Transverse colon (tissue), 4 donors: ENCODE data around the gene AFG3L2. TPM values are rescaled to one million over a fixed set of nuclear protein-coding genes. Genes with fewer than 3 reads are reported as not detected.
A peak's percentile ranks its signal among the peaks of the same experiment; 100 is the strongest.

Source experiments
- DNase-seq: peaks from one replicate; pipeline ENCODE4 v3.0.0-alpha.2; 2019
- H3K27ac ChIP-seq, 4 donors: fragments of 200-600 bp; sonication (generic); 2 replicates each; pipeline ENCODE4 v1.5.1; 2016 to 2018; ENCODE audit warnings: inconsistent platforms in 4 of 4
- H3K27me3 ChIP-seq: fragments of 200-600 bp; sonication (generic); 2 replicates; pipeline ENCODE4 v1.5.1; 2017; ENCODE audit warnings: inconsistent platforms
- H3K36me3 ChIP-seq, 4 donors: fragments of 200-600 bp; sonication (generic); 2 replicates each; pipeline ENCODE4 v1.5.1; 2017 to 2019; ENCODE audit warnings: inconsistent platforms in 4 of 4
- H3K4me1 ChIP-seq, 4 donors: fragments of 200-600 bp; sonication (generic); 2 replicates each; pipeline ENCODE4 v1.5.1; 2017 to 2020; ENCODE audit warnings: inconsistent platforms in 4 of 4
- H3K4me3 ChIP-seq, 4 donors: fragments of 200-600 bp; sonication (generic); 1 replicate in 1 of 4; 2 replicates in 3 of 4; pipeline versions ENCODE4 v1.5.1 to v1.6.1; 2017 to 2019; ENCODE audit warnings: inconsistent platforms in 4 of 4
- H3K9me3 ChIP-seq, 2 donors: fragments of 200-600 bp; sonication (generic); 2 replicates each; pipeline ENCODE4 v1.5.1; 2017 to 2019; ENCODE audit warnings: inconsistent platforms in 2 of 2
- EP300 ChIP-seq: sonication (generic); formaldehyde crosslinking; IDR thresholded peaks from one replicate; pipeline ENCODE4 v1.6.1; 2017; ENCODE audit warnings: antibody characterized with exemption, low read depth
- POLR2A ChIP-seq: fragments of 450-650 bp; IDR thresholded peaks from one replicate; pipeline ENCODE4 v1.6.1; 2016; ENCODE audit warnings: antibody characterized with exemption, mild to moderate bottlenecking, moderate library complexity
- POLR2AphosphoS5 ChIP-seq, 3 donors: sonication (generic); formaldehyde crosslinking; IDR thresholded peaks; one replicate each; pipeline ENCODE4 v1.6.1; 2016; ENCODE audit warnings: antibody characterized with exemption in 3 of 3
- WGBS, 2 donors: methylation state at CpG; one replicate each; pipeline ENCODE4 v1.1.5; 2018; ENCODE audit warnings: low coverage in 1 of 2; 5-methylcytosine and 5-hydroxymethylcytosine counted together
- in situ Hi-C, 4 donors: fragments of 200-750 bp; cut with MboI; loops; one replicate each; pipeline versions ENCODE4 v1.15.0 to v1.15.1; 2017; ENCODE audit warnings: low sequenced_read_pairs in 3 of 4, low pct_ligation_motif_present in 1 of 4, low pct_unique_long_range_greater_than_20kb in 1 of 4
- intact Hi-C: fragments of 100-400 bp; cut with DNase I; formaldehyde crosslinking; loops from one replicate; pipeline ENCODE4 v1.15.1; 2023; ENCODE audit warnings: low total_unique reads
- total RNA-seq, 4 donors: library from RNA; depleted of rRNA; stranded (reverse); fragments of >200 nt; gene quantifications; one replicate each; pipeline ENCODE4 v1.1.0, GENCODE V29; 2016
- TF ChIP-seq, protein P1 (sequence below), 5 experiments: fragments of 200-600 bp in 3 of 5; fragments of 450-650 bp in 2 of 5; sonication (generic) in 3 of 5; IDR thresholded peaks; 1 replicate in 2 of 5; 2 replicates in 3 of 5; pipeline ENCODE4 v1.5.1; 2016 to 2017; ENCODE audit warnings: antibody characterized with exemption in 5 of 5, inconsistent platforms in 3 of 5, mild to moderate bottlenecking in 2 of 5, moderate library complexity in 1 of 5

AFG3L2 gene
- total RNA-seq, 4 donors from 2014 or later = 74.1 to 95.6 (median 92.6) TPM

DNA sequence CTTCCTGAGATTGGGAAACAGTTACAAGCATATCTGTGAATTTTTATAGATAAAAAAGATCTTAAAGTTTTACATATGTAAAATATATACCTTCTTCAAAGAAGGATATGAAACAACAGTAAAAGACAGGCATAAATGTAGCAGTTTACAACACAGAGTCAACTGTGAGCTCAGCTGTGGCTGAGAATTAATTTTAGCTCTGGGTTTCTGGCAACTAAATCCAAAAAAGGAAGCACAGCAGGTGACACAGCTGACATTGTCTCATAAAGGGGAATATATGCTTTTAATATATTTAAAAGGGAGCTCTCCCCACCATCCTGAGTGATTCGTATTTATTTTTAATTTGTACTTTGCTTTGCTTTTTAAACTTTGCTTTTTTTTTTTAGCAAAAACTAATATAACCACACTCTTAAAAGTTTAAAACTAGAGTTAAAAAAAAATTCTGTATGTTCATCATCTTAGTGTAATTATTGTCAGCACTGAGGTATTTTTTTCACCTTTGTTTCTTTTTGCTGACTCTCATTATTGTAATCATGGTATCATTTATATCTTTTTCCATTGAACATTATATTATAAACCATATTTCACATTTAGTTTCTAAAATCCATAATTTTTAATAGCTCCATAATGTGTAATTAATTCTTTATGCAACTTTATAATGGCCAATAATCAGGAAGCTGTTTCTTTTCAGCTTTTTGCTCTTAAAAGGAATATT, 62.3 kb downstream of the AFG3L2 start:
- H3K36me3 ChIP-seq = peaks cover 0 to 10% (median 3%) of the 10 kb centered on the region in 4 donors
- 72 to 81% methylated on average over 1 of the region's 1 CpG for WGBS, 2 donors
- in situ Hi-C loops = no loop called here

DNA sequence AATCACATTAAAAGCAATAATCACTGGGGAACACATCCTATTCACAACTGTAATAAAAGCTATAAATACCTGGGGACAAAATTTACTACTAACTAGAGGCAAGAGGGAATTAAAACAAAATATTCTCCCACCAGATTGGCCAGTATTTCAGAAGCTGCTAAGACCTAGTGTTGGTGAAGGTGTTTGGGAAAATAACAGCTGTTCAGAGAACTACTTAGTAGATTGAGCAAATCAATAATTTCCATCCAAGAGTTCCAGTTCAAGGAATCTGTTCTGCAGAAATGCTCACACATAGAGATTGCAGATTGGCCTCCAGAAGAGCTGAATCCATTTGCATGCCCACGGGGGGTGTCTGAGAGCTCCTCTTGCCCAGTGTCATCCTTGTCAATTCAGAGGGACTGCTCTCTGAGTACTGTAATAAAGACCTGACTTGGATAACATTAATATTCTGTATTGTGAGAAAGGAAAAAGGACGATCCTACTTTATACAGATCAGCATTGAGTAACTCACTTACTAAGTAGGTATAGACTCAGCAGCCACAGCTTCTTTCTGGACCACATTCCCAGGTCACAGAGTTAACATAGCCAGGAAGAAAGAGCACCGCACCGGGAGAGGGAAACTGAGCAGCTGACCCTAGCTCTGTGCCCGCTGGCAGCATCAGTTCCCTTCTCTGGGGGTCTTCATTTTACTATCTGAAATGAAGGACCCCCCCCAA, 63.3 kb downstream of the AFG3L2 start:
- TF ChIP-seq EP300 (no peak), POLR2AphosphoS5 (IDR thresholded peaks at IDR 0.05) (no peak), POLR2A (no peak)
- TF ChIP-seq, protein P1, sequence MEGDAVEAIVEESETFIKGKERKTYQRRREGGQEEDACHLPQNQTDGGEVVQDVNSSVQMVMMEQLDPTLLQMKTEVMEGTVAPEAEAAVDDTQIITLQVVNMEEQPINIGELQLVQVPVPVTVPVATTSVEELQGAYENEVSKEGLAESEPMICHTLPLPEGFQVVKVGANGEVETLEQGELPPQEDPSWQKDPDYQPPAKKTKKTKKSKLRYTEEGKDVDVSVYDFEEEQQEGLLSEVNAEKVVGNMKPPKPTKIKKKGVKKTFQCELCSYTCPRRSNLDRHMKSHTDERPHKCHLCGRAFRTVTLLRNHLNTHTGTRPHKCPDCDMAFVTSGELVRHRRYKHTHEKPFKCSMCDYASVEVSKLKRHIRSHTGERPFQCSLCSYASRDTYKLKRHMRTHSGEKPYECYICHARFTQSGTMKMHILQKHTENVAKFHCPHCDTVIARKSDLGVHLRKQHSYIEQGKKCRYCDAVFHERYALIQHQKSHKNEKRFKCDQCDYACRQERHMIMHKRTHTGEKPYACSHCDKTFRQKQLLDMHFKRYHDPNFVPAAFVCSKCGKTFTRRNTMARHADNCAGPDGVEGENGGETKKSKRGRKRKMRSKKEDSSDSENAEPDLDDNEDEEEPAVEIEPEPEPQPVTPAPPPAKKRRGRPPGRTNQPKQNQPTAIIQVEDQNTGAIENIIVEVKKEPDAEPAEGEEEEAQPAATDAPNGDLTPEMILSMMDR (IDR thresholded peaks at IDR 0.05) = no peak
- H3K36me3 ChIP-seq = peaks cover 0 to 10% (median 3%) of the 10 kb centered on the region in 4 donors
- no peak overlapping the region for H3K4me3 ChIP-seq
- peaks cover 4 to 64% (median 33%) of the 10 kb centered on the region in 4 donors for H3K4me1 ChIP-seq
- intact Hi-C loops (loop anchor here (2.0 kb wide), 1 partner anchor 35 kb away; no protein-coding TSS in a partner anchor), in situ Hi-C loops (no loop called here)
- peak overlapping the region; percentile 57 to 85 (median 69) for H3K27ac ChIP-seq
- H3K27me3 ChIP-seq = peaks cover 14% of the 10 kb centered on the region
- H3K9me3 ChIP-seq = peaks cover 4 to 5% of the 10 kb centered on the region in 2 donors
- no peak for DNase-seq
- 81% methylated on average over 5 of the region's 5 CpGs; no CpG with 5 or more reads in 1 of the 2 donors for WGBS, 2 donors

More for the DNA sequence above, 62.3 kb downstream of the AFG3L2 start:
- DNase-seq = no peak
- H3K9me3 ChIP-seq = peaks cover 4 to 5% of the 10 kb centered on the region in 2 donors
- intact Hi-C loops = loop anchor here (2.0 kb wide), 1 partner anchor 36 kb away; no protein-coding TSS in a partner anchor
- H3K4me3 ChIP-seq = no peak overlapping the region
- H3K27me3 ChIP-seq = peaks cover 3% of the 10 kb centered on the region
- H3K27ac ChIP-seq = peak overlapping the region; percentile 57 to 85 (median 69)
- TF ChIP-seq, protein P1 (IDR thresholded peaks at IDR 0.05) = no peak
- no peak for TF ChIP-seq POLR2A
- TF ChIP-seq EP300 = no peak
- no peak for TF ChIP-seq POLR2AphosphoS5 (IDR thresholded peaks at IDR 0.05)
- H3K4me1 ChIP-seq = peaks cover 4 to 54% (median 33%) of the 10 kb centered on the region in 4 donors

DNA sequence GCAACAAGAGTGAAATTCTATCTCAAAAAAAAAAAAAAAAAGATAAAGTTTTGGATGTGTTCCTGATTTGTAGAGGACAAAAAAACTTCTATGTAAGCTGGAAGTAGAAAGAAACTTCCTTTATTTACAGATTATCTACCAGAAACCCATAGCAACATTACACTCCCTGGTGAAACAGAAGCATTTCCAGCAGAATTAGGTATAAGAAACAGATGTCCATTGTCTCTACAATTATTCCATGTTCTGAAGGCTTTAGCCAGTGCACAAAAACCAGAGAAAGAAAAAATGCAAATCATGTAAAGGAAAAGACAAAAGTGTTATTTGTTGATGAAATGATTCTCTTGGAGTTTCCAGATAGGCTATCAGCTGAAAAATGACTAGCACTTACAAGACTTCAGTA, 64.1 kb downstream of the AFG3L2 start:
- Histone ChIP-seq H3K4me1 (peaks cover 4 to 62% (median 28%) of the 10 kb centered on the region in 4 donors), H3K9me3 (peaks cover 4 to 5% of the 10 kb centered on the region in 2 donors), H3K27me3 (peaks cover 20% of the 10 kb centered on the region), H3K4me3 (no peak overlapping the region), H3K36me3 (peaks cover 0 to 10% (median 3%) of the 10 kb centered on the region in 4 donors), H3K27ac (peak overlapping the region; percentile 57 to 85 (median 69))
- TF ChIP-seq POLR2A = no peak
- TF ChIP-seq EP300 = no peak
- no peak for TF ChIP-seq POLR2AphosphoS5 (IDR thresholded peaks at IDR 0.05)
- TF ChIP-seq, protein P1 (IDR thresholded peaks at IDR 0.05) = no peak
- intact Hi-C loops (no loop called here), in situ Hi-C loops (no loop called here)
- no peak for DNase-seq

DNA sequence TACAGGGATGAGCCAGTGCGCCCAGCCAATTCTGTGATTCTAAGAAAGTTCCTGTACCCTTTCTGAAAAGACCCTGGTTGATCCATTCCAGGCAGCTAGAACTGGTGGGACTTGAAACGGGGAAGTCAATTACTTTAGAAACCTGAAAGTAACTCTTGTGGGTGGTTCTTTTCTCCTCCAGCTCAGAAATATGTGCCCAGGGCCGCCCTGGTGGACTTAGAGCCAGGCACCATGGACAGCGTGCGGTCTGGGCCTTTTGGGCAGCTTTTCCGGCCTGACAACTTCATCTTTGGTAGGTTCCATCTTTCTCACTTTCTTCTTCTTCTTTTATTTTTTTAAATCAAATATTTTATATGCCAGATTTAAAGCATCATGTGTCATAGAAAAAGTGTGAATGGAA, 66.3 kb downstream of the AFG3L2 start:
- no peak overlapping the region for H3K4me3 ChIP-seq
- peaks cover 41% of the 10 kb centered on the region for H3K27me3 ChIP-seq
- TF ChIP-seq, protein P1 (IDR thresholded peaks at IDR 0.05) = no peak
- TF ChIP-seq EP300 = no peak
- no peak for TF ChIP-seq POLR2A
- H3K27ac ChIP-seq = peak overlapping the region; percentile 14 to 99 (median 93)
- peaks cover 4 to 61% (median 20%) of the 10 kb centered on the region in 4 donors for H3K4me1 ChIP-seq
- intact Hi-C loops (no loop called here), in situ Hi-C loops (no loop called here)
- peaks cover 0 to 10% (median 3%) of the 10 kb centered on the region in 4 donors for H3K36me3 ChIP-seq
- peaks cover 4 to 5% of the 10 kb centered on the region in 2 donors for H3K9me3 ChIP-seq
- no peak for DNase-seq
- WGBS, 2 donors = 88 to 89% methylated on average over 5 to 6 of the region's 6 CpGs
